DOHH2 (cell line): ENCODE results near the gene HIGD1B.

ENCODE experiments used
- CTCF ChIP-seq: fragments of 200-600 bp; sonication (generic); IDR thresholded peaks from one replicate; pipeline ENCODE4 v1.5.1; 2014; ENCODE audit warnings: antibody characterized with exemption, mild to moderate bottlenecking, low read depth, low read length; ENCODE audit not compliant: poor library complexity, severe bottlenecking
- EZH2phosphoT487 ChIP-seq: fragments of 200-600 bp; sonication (generic); IDR thresholded peaks from 2 replicates; pipeline ENCODE4 v1.6.1; 2017; ENCODE audit warnings: borderline replicate concordance, mild to moderate bottlenecking, antibody characterized with exemption, low read length, moderate library complexity, mixed read lengths

- TF ChIP-seq CTCF (no peak), EZH2phosphoT487 (no peak)
These were observed 10.5 kb upstream of the HIGD1B start for GRCh38 chr17:44837196-44837595.
